Stimulated activated CD4-positive, alpha-beta T cell treated with anti-CD3 and anti-CD28 coated beads, Interleukin-1b, Interleukin-23, amount 100 ng/mL, for 4 hours (primary cell): ENCODE results near the gene P4HA2.

Source experiments
- DNase-seq, 2 donors: peaks; one replicate each; pipeline ENCODE4 v3.0.0-alpha.2; 2020; ENCODE audit warnings: low read depth in 2 of 2

Gene P4HA2

DNA sequence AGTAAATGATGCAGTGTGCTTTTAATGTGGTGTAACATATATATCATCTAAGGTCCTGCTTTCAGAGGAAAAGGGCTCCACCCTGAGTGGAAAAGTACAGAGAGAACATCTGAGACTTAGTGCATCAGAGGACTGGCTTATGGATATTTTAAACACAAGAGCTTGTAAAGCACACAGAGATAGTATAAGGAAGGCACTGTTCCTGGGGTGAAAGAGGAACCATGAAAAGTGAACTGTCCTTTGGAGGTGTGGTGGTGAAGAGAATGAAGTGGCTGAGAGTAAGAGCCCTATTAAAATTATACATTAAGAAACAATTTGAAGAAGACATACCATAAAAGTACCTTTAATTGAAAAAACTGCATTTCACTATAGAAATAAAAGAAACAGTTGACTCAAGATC lies 85.2 kb downstream of the P4HA2 start:
- no peak for DNase-seq
